HepG2 (cell line): ENCODE measurements around the gene CROT. TPM values are rescaled to one million over a fixed set of nuclear protein-coding genes. Genes with fewer than 3 reads are reported as not detected.

ENCODE experiments used
- BATF2 ChIP-seq: sonication (generic); formaldehyde crosslinking; IDR thresholded peaks from 2 replicates; pipeline ENCODE4 v1.8.0; 2022; ENCODE audit warnings: mild to moderate bottlenecking, missing genetic modification reagents, moderate library complexity
- DR1 ChIP-seq: sonication (generic); formaldehyde crosslinking; IDR thresholded peaks from 2 replicates; pipeline ENCODE4 v1.8.0; 2021; ENCODE audit warnings: mild to moderate bottlenecking, missing genetic modification reagents, inconsistent platforms
- MTA1 ChIP-seq: sonication (generic); formaldehyde crosslinking; IDR thresholded peaks from 2 replicates; pipeline ENCODE4 v1.4.0; 2020; ENCODE audit warnings: missing genetic modification reagents, mild to moderate bottlenecking, borderline replicate concordance
- MXD3 ChIP-seq: IDR thresholded peaks from 2 replicates; pipeline ENCODE4 v1.6.1; 2016; ENCODE audit warnings: mild to moderate bottlenecking, missing biosample characterization, missing genetic modification reagents
- NR3C1 ChIP-seq: sonication (generic); formaldehyde crosslinking; IDR thresholded peaks from 2 replicates; pipeline ENCODE4 v1.4.0; 2020; ENCODE audit warnings: missing genetic modification reagents
- PATZ1 ChIP-seq: sonication (generic); formaldehyde crosslinking; IDR thresholded peaks from 2 replicates; pipeline ENCODE4 v1.4.0; 2020; ENCODE audit warnings: missing genetic modification reagents
- RNF219 ChIP-seq: sonication (generic); formaldehyde crosslinking; IDR thresholded peaks from 2 replicates; pipeline ENCODE4 v1.5.0; 2020; ENCODE audit warnings: mild to moderate bottlenecking, missing genetic modification reagents
- TAF15 ChIP-seq: fragments of 200-400 bp; formaldehyde crosslinking; IDR thresholded peaks from one replicate; pipeline ENCODE4 v1.6.1; 2018; ENCODE audit warnings: mild to moderate bottlenecking, low read depth, low read length; ENCODE audit not compliant: poor library complexity, severe bottlenecking
- TARDBP ChIP-seq: sonication (generic); formaldehyde crosslinking; IDR thresholded peaks from 2 replicates; pipeline ENCODE4 v1.8.0; 2022; ENCODE audit warnings: mild to moderate bottlenecking, missing genetic modification reagents
- TGIF2 ChIP-seq: IDR thresholded peaks from 2 replicates; pipeline ENCODE4 v1.6.1; 2016; ENCODE audit warnings: control low read depth, missing compliant biosample characterization
- ZBTB2 ChIP-seq: sonication (generic); formaldehyde crosslinking; IDR thresholded peaks from 2 replicates; pipeline ENCODE4 v1.8.0; 2022; ENCODE audit warnings: low read depth, missing genetic modification reagents
- ZBTB49 ChIP-seq: sonication (generic); formaldehyde crosslinking; IDR thresholded peaks from 2 replicates; pipeline ENCODE4 v1.4.0; 2020; ENCODE audit warnings: missing genetic modification reagents, borderline replicate concordance
- ZMYM2 ChIP-seq: sonication (generic); formaldehyde crosslinking; IDR thresholded peaks from 2 replicates; pipeline ENCODE4 v1.8.0; 2022; ENCODE audit warnings: mild to moderate bottlenecking, missing genetic modification reagents
- ZNF329 ChIP-seq: sonication (generic); formaldehyde crosslinking; IDR thresholded peaks from 2 replicates; pipeline ENCODE4 v1.9.0; 2021; ENCODE audit warnings: low read depth, mild to moderate bottlenecking, missing genetic modification reagents
- ZNF383 ChIP-seq: sonication (generic); formaldehyde crosslinking; IDR thresholded peaks from 2 replicates; pipeline ENCODE4 v1.4.0; 2020; ENCODE audit warnings: missing genetic modification reagents, mild to moderate bottlenecking, borderline replicate concordance
- ZNF614 ChIP-seq: IDR thresholded peaks from 2 replicates; pipeline ENCODE4 v1.6.1; 2018; ENCODE audit warnings: missing biosample characterization, missing genetic modification reagents, inconsistent platforms, borderline replicate concordance
- ZNF652 ChIP-seq: IDR thresholded peaks from 2 replicates; pipeline ENCODE4 v1.6.1; 2016; ENCODE audit warnings: low read depth, borderline replicate concordance
- polyA plus RNA-seq, 8 experiments: library from polyadenylated mRNA; depleted of rRNA in 3 of 8; stranded (reverse) in 7 of 8; unstranded in 1 of 8; fragments of >200 nt; fragmentation: Illumina TruSeq in 4 of 8; extraction: Trizol in 4 of 8; gene quantifications; 2 replicates each; pipeline versions ENCODE4 v1.2.1 to v1.2.3, GENCODE V29; 2011 to 2016; ENCODE audit warnings: low read depth in 4 of 8, missing spikeins in 1 of 8, mixed read lengths in 1 of 8; ENCODE audit not compliant: insufficient read depth in 1 of 8
- total RNA-seq, 5 experiments: library from RNA; depleted of rRNA; stranded (reverse); fragments of >200 nt; fragmentation: Illumina TruSeq; extraction: Trizol; gene quantifications; 2 replicates each; pipeline ENCODE4 v1.2.3, GENCODE V29; 2016; ENCODE audit warnings: low read depth in 1 of 5

CROT gene
- total and polyA plus RNA-seq, 2 of the 13 experiments (the other 11 are each of a cell fraction or from before 2014, with no cell fraction given), result 5.0 to 13.7 TPM

GRCh38 chr7:87345166-87345927 lies at the start of gene CROT (continued):
- no peak for TF ChIP-seq NR3C1 (CRISPR knock-in tag)
- peak; percentile 21; the same call in 1 of the 2 replicates for TF ChIP-seq PATZ1 (CRISPR knock-in tag)
- peak; percentile 80; the same call in 1 of the 2 replicates for TF ChIP-seq TGIF2 (CRISPR knock-in tag)
- peak; percentile 86 for TF ChIP-seq DR1 (CRISPR knock-in tag)
- no peak for TF ChIP-seq BATF2 (CRISPR knock-in tag)
- TF ChIP-seq TAF15, result no peak
- no peak for TF ChIP-seq ZBTB2 (CRISPR knock-in tag)
- TF ChIP-seq TARDBP (CRISPR knock-in tag), result peak; percentile 67
- TF ChIP-seq ZNF614 (CRISPR knock-in tag), result no peak; the same call in 1 of the 2 replicates
- peak; percentile 88; the same call in 1 of the 2 replicates for TF ChIP-seq MXD3
- TF ChIP-seq MTA1 (CRISPR knock-in tag), result peak; percentile 77; the same call in 1 of the 2 replicates
- TF ChIP-seq ZNF329, result peak; percentile 91
- TF ChIP-seq ZNF383, result peak; percentile 66; the same call in 1 of the 2 replicates
- no peak for TF ChIP-seq ZNF652 (CRISPR knock-in tag)
- no peak for TF ChIP-seq ZBTB49 (CRISPR knock-in tag)
- TF ChIP-seq RNF219 (CRISPR knock-in tag), result no peak
- peak; percentile 64 for TF ChIP-seq ZMYM2 (CRISPR knock-in tag)
